KMS-11 (cell line): ENCODE results near the gene SETBP1.
A peak's percentile ranks its signal among the peaks of the same experiment; 100 is the strongest.
"Not testable (repeated sequence)": the region's sequence is repeated elsewhere in the genome, so short reads cannot be mapped to it uniquely, and the experiment has no call there.

Experiments used
- H2AFZ ChIP-seq: fragments of 200-600 bp; sonication (generic); 2 replicates; pipeline ENCODE4 v1.6.1; 2016; ENCODE audit warnings: antibody characterized with exemption, mixed run types, low read depth
- H3K27ac ChIP-seq: fragments of 200-600 bp; sonication (generic); 2 replicates; pipeline ENCODE4 v1.6.1; 2016; ENCODE audit warnings: mild to moderate bottlenecking, mixed run types
- H3K27me3 ChIP-seq: fragments of 200-600 bp; sonication (generic); 2 replicates; pipeline ENCODE4 v1.6.1; 2017; ENCODE audit warnings: mild to moderate bottlenecking, low read depth, mixed run types, moderate library complexity; ENCODE audit not compliant: insufficient read depth
- H3K36me3 ChIP-seq: fragments of 200-600 bp; sonication (generic); 2 replicates; pipeline ENCODE4 v1.6.1; 2017; ENCODE audit warnings: mild to moderate bottlenecking, mixed run types; ENCODE audit not compliant: insufficient read depth
- H3K4me1 ChIP-seq: fragments of 200-600 bp; sonication (generic); 2 replicates; pipeline ENCODE4 v1.6.1; 2016; ENCODE audit warnings: mild to moderate bottlenecking, low read depth, mixed run types; ENCODE audit not compliant: poor library complexity, severe bottlenecking
- H3K4me2 ChIP-seq: fragments of 200-600 bp; sonication (generic); 2 replicates; pipeline ENCODE4 v1.7.0; 2016; ENCODE audit warnings: mild to moderate bottlenecking, mixed run types
- H3K4me3 ChIP-seq: fragments of 200-600 bp; sonication (generic); IDR thresholded peaks from 2 replicates; pipeline ENCODE4 v1.6.1; 2017; ENCODE audit warnings: low read depth, low read length, mixed read lengths; ENCODE audit not compliant: insufficient read depth
- H3K79me2 ChIP-seq: fragments of 200-600 bp; sonication (generic); 2 replicates; pipeline ENCODE4 v1.6.1; 2016; ENCODE audit warnings: low read depth, mixed run types; ENCODE audit not compliant: insufficient read depth
- H3K9ac ChIP-seq: fragments of 200-600 bp; sonication (generic); 2 replicates; pipeline ENCODE4 v1.6.1; 2016; ENCODE audit warnings: mild to moderate bottlenecking, mixed run types
- H4K20me1 ChIP-seq: fragments of 200-600 bp; sonication (generic); 2 replicates; pipeline ENCODE4 v1.6.1; 2016; ENCODE audit warnings: mild to moderate bottlenecking, mixed run types; ENCODE audit not compliant: insufficient read depth
- TF ChIP-seq, protein P1 (sequence below): fragments of 200-600 bp; sonication (generic); conservative IDR thresholded peaks from 2 replicates; pipeline ENCODE4 v1.6.1; 2017; ENCODE audit warnings: low read depth, mild to moderate bottlenecking, antibody characterized with exemption, low read length, moderate library complexity, mixed read lengths

SETBP1 gene

DNA sequence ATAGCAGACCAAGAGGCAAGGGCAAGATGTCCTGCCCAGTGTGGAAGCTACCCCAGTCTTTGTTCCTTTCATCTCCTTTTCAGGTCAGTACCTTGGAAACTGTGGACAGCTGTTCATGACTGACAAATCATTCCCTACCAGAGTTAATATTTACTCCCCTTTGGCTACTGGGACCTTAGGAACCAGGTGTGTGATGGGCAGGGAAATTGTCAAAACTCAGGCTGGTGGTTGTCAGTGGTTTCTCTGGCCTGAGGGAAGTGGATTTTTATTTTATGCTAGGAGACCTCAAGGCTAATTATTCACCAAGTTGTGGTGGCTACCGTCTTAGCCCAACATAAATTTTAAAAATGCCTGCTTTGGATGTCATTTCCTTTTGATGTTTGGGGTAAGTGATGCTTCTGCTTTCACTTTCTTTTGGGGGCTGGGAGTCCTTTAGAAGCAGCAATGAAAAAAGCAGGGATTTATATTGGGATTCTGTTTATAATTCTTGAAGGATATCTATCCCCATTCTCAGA lies 119.3 kb downstream of the SETBP1 start:
- Histone ChIP-seq H2AFZ (no peak overlapping the region), H3K27ac (no peak overlapping the region), H3K4me1 (peaks cover 87% of the 10 kb centered on the region), H3K4me2 (peak overlapping the region; percentile 45; the same call in 1 of the 2 replicates), H3K4me3 (no peak overlapping the region), H3K27me3 (no peaks in the 10 kb centered on the region), H3K36me3 (no peaks in the 10 kb centered on the region), H3K9ac (no peak overlapping the region), H3K79me2 (peaks cover 5% of the 10 kb centered on the region; the same call in 1 of the 2 replicates), H4K20me1 (no peaks in the 10 kb centered on the region)
- TF ChIP-seq, protein P1, sequence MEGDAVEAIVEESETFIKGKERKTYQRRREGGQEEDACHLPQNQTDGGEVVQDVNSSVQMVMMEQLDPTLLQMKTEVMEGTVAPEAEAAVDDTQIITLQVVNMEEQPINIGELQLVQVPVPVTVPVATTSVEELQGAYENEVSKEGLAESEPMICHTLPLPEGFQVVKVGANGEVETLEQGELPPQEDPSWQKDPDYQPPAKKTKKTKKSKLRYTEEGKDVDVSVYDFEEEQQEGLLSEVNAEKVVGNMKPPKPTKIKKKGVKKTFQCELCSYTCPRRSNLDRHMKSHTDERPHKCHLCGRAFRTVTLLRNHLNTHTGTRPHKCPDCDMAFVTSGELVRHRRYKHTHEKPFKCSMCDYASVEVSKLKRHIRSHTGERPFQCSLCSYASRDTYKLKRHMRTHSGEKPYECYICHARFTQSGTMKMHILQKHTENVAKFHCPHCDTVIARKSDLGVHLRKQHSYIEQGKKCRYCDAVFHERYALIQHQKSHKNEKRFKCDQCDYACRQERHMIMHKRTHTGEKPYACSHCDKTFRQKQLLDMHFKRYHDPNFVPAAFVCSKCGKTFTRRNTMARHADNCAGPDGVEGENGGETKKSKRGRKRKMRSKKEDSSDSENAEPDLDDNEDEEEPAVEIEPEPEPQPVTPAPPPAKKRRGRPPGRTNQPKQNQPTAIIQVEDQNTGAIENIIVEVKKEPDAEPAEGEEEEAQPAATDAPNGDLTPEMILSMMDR = no peak

- peaks cover 92% of the 10 kb centered on the region for H3K4me1 ChIP-seq
- not testable (repeated sequence) for H3K4me3 ChIP-seq, H3K4me2 ChIP-seq, H2AFZ ChIP-seq, H3K9ac ChIP-seq, H3K79me2 ChIP-seq, H4K20me1 ChIP-seq, H3K27ac ChIP-seq, H3K27me3 ChIP-seq, H3K36me3 ChIP-seq
Observed at GRCh38 chr18:44800766-44801165, 120.1 kb downstream of the SETBP1 start.

DNA sequence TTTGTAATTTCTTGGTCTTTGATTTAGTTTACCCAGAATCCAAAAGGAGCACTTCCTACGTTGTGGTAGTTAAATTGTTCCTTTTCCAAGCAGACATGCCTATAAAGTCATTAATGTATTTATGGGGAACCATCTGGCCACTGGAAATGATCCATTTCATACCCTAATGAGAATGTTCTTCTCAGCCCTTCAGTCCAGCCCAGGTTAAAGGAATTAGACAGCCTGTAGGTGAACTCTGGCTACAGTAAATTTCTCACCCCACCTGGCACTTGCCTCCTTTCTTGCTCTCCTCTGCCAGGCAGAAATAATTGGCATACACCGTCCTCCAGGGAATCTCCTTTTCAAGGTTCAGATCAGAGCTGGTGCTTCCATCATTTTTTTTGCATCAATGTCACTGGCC lies 121.1 kb downstream of the SETBP1 start:
- peaks cover 5% of the 10 kb centered on the region; the same call in 1 of the 2 replicates for H3K79me2 ChIP-seq
- H3K36me3 ChIP-seq = no peaks in the 10 kb centered on the region
- H4K20me1 ChIP-seq = no peaks in the 10 kb centered on the region
- TF ChIP-seq, protein P1 = no peak
- no peaks in the 10 kb centered on the region for H3K27me3 ChIP-seq
- H3K4me2 ChIP-seq = no peak overlapping the region; the same call in 1 of the 2 replicates
- H3K27ac ChIP-seq = no peak overlapping the region
- no peak overlapping the region for H2AFZ ChIP-seq
- H3K9ac ChIP-seq = no peak overlapping the region
- H3K4me1 ChIP-seq = peaks cover 87% of the 10 kb centered on the region
- H3K4me3 ChIP-seq = no peak overlapping the region

DNA sequence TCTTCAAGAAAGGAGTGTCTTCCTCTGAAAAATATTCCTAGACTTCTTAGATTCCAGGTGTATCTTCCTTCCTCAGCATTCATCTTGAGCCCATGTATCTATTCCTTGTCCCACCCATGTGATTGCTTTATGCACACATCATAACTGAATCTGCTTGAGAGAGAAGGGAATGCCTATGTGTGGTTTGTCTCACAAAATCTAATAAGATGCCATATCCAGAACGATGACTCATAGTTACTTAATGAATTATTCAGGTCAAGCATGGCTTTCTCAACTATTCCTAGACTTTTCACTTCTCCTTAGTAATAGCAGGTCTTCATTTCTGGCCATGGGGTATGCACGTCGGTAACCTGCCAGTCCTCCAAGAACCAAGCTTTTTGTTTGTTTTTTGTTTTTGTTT lies 121.8 kb downstream of the SETBP1 start:
- Histone ChIP-seq H4K20me1 (no peaks in the 10 kb centered on the region), H3K4me2 (peak overlapping the region; percentile 18; the same call in 1 of the 2 replicates), H3K79me2 (peaks cover 5% of the 10 kb centered on the region; the same call in 1 of the 2 replicates), H3K9ac (no peak overlapping the region), H2AFZ (no peak overlapping the region), H3K27me3 (no peaks in the 10 kb centered on the region), H3K4me1 (peaks cover 87% of the 10 kb centered on the region), H3K27ac (no peak overlapping the region), H3K36me3 (no peaks in the 10 kb centered on the region), H3K4me3 (no peak overlapping the region)
- TF ChIP-seq, protein P1 = no peak

DNA sequence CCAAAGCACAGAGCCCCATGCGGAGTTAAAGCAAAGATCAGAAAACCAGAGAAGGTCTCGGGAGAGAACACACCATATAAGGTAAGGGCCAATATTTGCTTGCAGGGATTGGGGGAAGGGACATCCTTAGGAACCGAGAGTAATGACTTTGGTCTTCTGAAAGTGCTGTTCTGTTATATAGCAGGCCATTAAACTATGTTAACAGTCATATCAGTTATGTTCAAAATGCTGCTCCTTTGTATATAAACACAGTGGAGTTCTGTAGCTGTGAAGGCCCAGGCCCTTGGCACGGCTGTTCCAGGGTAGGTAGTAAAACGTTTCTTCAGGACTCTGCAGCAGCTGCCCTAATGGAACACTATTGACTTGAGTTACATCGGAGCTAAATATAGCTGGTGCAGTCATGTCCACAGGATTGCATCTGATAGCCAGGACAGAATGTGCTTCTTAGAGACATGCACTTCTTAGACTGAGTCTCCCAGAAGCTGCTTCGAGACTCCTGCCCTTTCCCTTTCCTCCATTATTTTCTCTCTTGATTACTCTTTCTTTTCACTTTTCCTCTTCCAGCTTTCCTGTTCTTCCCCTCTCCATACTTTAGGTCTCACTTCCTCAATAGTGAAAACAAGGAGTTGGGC lies 122.4 kb downstream of the SETBP1 start:
- Histone ChIP-seq H3K27ac (no peak overlapping the region), H3K36me3 (no peaks in the 10 kb centered on the region), H3K4me1 (peaks cover 84% of the 10 kb centered on the region), H4K20me1 (no peaks in the 10 kb centered on the region), H3K79me2 (peaks cover 5% of the 10 kb centered on the region; the same call in 1 of the 2 replicates), H2AFZ (no peak overlapping the region), H3K4me3 (no peak overlapping the region), H3K9ac (no peak overlapping the region), H3K4me2 (peak overlapping the region; percentile 18; the same call in 1 of the 2 replicates), H3K27me3 (no peaks in the 10 kb centered on the region)
- TF ChIP-seq, protein P1 = no peak
